ENCODE data around the gene ZNF71.

DNA sequence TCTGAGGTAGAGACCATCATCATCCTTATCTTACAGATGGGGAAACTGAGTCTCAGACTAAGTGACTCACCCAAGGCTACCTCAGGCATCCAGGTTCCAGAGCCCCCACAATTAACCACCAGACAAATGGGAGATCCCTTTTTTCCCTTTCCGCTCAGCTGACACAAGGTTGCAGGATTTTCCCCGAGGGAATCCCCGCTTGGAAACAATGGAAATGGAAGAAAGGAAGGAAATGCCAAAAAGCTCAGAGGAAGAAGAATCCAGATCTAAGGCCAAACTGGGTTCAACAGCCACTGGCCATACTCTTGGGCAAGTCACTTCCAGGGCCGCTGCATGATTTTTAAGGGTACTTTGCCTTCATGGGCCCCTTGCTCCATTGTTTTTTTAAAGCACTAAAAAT, 1.6 kb downstream of the ZNF71 start:
- TF ChIP-seq, protein P1, sequence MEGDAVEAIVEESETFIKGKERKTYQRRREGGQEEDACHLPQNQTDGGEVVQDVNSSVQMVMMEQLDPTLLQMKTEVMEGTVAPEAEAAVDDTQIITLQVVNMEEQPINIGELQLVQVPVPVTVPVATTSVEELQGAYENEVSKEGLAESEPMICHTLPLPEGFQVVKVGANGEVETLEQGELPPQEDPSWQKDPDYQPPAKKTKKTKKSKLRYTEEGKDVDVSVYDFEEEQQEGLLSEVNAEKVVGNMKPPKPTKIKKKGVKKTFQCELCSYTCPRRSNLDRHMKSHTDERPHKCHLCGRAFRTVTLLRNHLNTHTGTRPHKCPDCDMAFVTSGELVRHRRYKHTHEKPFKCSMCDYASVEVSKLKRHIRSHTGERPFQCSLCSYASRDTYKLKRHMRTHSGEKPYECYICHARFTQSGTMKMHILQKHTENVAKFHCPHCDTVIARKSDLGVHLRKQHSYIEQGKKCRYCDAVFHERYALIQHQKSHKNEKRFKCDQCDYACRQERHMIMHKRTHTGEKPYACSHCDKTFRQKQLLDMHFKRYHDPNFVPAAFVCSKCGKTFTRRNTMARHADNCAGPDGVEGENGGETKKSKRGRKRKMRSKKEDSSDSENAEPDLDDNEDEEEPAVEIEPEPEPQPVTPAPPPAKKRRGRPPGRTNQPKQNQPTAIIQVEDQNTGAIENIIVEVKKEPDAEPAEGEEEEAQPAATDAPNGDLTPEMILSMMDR (IDR thresholded peaks at IDR 0.05): no peak
- no peak for TF ChIP-seq POLR2A (IDR thresholded peaks at IDR 0.05)
